HepG2 (cell line): Measurements from ENCODE around the gene CCDC17. TPM values are rescaled to one million over a fixed set of nuclear protein-coding genes. Genes with fewer than 3 reads are reported as not detected.
A peak's percentile ranks its signal among the peaks of the same experiment; 100 is the strongest.

ENCODE experiments used
- HNRNPL ChIP-seq: fragments of 200-400 bp; formaldehyde crosslinking; IDR thresholded peaks from 2 replicates; pipeline ENCODE4 v1.6.1; 2017; ENCODE audit warnings: mild to moderate bottlenecking, low read depth, low read length
- KDM6A ChIP-seq: IDR thresholded peaks from 2 replicates; pipeline ENCODE4 v1.6.1; 2016; ENCODE audit warnings: low read depth
- NR2C2 ChIP-seq: sonication (generic); formaldehyde crosslinking; IDR thresholded peaks from 2 replicates; pipeline ENCODE4 v1.4.0; 2020; ENCODE audit warnings: missing genetic modification reagents, mild to moderate bottlenecking, moderate library complexity, borderline replicate concordance
- NR2F6 ChIP-seq, 2 experiments: IDR thresholded peaks; 2 replicates each; pipeline ENCODE4 v1.6.1; 2016; ENCODE audit warnings: antibody characterized with exemption in 1 of 2, mild to moderate bottlenecking in 1 of 2
- RCOR2 ChIP-seq: IDR thresholded peaks from 2 replicates; pipeline ENCODE4 v1.6.1; 2016; ENCODE audit warnings: missing biosample characterization, missing genetic modification reagents
- SALL1 ChIP-seq: sonication (generic); formaldehyde crosslinking; IDR thresholded peaks from 2 replicates; pipeline ENCODE4 v1.8.0; 2022; ENCODE audit warnings: mild to moderate bottlenecking, missing genetic modification reagents
- TBX2 ChIP-seq: sonication (generic); formaldehyde crosslinking; IDR thresholded peaks from 2 replicates; pipeline ENCODE4 v1.5.0; 2020; ENCODE audit warnings: missing genetic modification reagents, mild to moderate bottlenecking, borderline replicate concordance
- TBX3 ChIP-seq: fragments of 450-650 bp; IDR thresholded peaks from 2 replicates; pipeline ENCODE4 v1.6.1; 2017; ENCODE audit warnings: antibody characterized with exemption, mild to moderate bottlenecking, inconsistent platforms, borderline replicate concordance
- ZNF136 ChIP-seq: sonication (generic); formaldehyde crosslinking; IDR thresholded peaks from 2 replicates; pipeline ENCODE4 v1.8.1; 2022; ENCODE audit warnings: low read depth, mild to moderate bottlenecking, moderate library complexity, missing genetic modification reagents
- ZNF367 ChIP-seq: sonication (generic); formaldehyde crosslinking; IDR thresholded peaks from 2 replicates; pipeline ENCODE4 v1.4.0; 2020; ENCODE audit warnings: missing genetic modification reagents, borderline replicate concordance
- ZNF431 ChIP-seq: sonication (generic); formaldehyde crosslinking; IDR thresholded peaks from 2 replicates; pipeline ENCODE4 v1.9.0; 2022; ENCODE audit warnings: missing genetic modification reagents, low read depth, mild to moderate bottlenecking, borderline replicate concordance
- ZSCAN9 ChIP-seq: IDR thresholded peaks from 2 replicates; pipeline ENCODE4 v1.6.1; 2016; ENCODE audit warnings: borderline replicate concordance
- polyA plus RNA-seq, 8 experiments: library from polyadenylated mRNA; depleted of rRNA in 3 of 8; stranded (reverse) in 7 of 8; unstranded in 1 of 8; fragments of >200 nt; fragmentation: Illumina TruSeq in 4 of 8; extraction: Trizol in 4 of 8; gene quantifications; 2 replicates each; pipeline versions ENCODE4 v1.2.1 to v1.2.3, GENCODE V29; 2011 to 2016; ENCODE audit warnings: low read depth in 4 of 8, missing spikeins in 1 of 8, mixed read lengths in 1 of 8; ENCODE audit not compliant: insufficient read depth in 1 of 8
- total RNA-seq, 5 experiments: library from RNA; depleted of rRNA; stranded (reverse); fragments of >200 nt; fragmentation: Illumina TruSeq; extraction: Trizol; gene quantifications; 2 replicates each; pipeline ENCODE4 v1.2.3, GENCODE V29; 2016; ENCODE audit warnings: low read depth in 1 of 5
- TF ChIP-seq, protein P1 (sequence below): sonication (generic); formaldehyde crosslinking; IDR thresholded peaks from 2 replicates; pipeline ENCODE4 v1.4.0; 2020; ENCODE audit warnings: mild to moderate bottlenecking, missing genetic modification reagents
- TF ChIP-seq, protein P2 (sequence below): conservative IDR thresholded peaks from 2 replicates; pipeline ENCODE4 v1.6.1; 2018; ENCODE audit warnings: missing genetic modification reagents
- TF ChIP-seq, protein P3 (sequence below): sonication (generic); formaldehyde crosslinking; IDR thresholded peaks from 2 replicates; pipeline ENCODE4 v1.5.0; 2020; ENCODE audit warnings: missing genetic modification reagents
- TF ChIP-seq, protein P4 (sequence below), 2 experiments: sonication (generic) in 1 of 2; formaldehyde crosslinking in 1 of 2; IDR thresholded peaks; 2 replicates each; pipeline versions ENCODE4 v1.4.0 to v1.6.1; 2016 to 2020; ENCODE audit warnings: borderline replicate concordance in 1 of 2, low read depth in 1 of 2, mild to moderate bottlenecking in 1 of 2, missing genetic modification reagents in 1 of 2

Gene CCDC17
- total and polyA plus RNA-seq, 2 of the 13 experiments (the other 11 are each of a cell fraction or from before 2014, with no cell fraction given) = 1.5 to 3.3 TPM

DNA sequence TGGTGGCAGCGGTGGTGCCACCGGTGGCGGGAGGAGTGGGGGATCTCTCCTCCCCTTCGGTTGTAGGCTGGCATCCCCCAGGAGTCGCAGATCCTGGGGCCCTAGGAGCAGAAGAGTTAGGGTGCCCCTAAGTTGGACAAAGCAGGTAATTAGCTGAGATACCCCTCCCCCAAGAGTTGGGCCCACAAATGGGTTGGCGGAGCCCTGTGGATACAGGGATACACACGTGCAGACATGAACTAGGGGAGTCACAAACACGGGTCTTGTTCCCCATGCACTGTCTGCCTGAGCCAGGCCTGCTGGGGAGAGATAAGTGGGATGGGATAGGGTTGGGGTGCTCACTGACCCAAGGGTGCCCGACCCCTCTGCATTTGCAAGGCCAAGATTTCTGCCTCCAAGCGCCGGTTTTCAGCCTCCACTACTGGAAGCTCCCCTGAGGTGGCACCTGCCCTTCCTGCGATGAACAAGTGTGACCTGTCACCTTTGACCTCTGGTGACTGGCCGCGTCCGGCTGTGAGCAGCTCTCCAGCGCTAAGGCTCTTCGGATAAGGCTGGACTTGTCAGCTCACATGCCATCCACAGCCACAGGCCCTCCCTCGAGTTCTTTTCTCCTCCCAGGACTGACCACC is 1.8 kb downstream of the CCDC17 start (continued):
- TF ChIP-seq, protein P1, sequence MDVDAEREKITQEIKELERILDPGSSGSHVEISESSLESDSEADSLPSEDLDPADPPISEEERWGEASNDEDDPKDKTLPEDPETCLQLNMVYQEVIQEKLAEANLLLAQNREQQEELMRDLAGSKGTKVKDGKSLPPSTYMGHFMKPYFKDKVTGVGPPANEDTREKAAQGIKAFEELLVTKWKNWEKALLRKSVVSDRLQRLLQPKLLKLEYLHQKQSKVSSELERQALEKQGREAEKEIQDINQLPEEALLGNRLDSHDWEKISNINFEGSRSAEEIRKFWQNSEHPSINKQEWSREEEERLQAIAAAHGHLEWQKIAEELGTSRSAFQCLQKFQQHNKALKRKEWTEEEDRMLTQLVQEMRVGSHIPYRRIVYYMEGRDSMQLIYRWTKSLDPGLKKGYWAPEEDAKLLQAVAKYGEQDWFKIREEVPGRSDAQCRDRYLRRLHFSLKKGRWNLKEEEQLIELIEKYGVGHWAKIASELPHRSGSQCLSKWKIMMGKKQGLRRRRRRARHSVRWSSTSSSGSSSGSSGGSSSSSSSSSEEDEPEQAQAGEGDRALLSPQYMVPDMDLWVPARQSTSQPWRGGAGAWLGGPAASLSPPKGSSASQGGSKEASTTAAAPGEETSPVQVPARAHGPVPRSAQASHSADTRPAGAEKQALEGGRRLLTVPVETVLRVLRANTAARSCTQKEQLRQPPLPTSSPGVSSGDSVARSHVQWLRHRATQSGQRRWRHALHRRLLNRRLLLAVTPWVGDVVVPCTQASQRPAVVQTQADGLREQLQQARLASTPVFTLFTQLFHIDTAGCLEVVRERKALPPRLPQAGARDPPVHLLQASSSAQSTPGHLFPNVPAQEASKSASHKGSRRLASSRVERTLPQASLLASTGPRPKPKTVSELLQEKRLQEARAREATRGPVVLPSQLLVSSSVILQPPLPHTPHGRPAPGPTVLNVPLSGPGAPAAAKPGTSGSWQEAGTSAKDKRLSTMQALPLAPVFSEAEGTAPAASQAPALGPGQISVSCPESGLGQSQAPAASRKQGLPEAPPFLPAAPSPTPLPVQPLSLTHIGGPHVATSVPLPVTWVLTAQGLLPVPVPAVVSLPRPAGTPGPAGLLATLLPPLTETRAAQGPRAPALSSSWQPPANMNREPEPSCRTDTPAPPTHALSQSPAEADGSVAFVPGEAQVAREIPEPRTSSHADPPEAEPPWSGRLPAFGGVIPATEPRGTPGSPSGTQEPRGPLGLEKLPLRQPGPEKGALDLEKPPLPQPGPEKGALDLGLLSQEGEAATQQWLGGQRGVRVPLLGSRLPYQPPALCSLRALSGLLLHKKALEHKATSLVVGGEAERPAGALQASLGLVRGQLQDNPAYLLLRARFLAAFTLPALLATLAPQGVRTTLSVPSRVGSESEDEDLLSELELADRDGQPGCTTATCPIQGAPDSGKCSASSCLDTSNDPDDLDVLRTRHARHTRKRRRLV (CRISPR knock-in tag) = no peak
- TF ChIP-seq TBX2 (CRISPR knock-in tag) (no peak), ZNF136 (CRISPR knock-in tag) (no peak), TBX3 (no peak), NR2F6 (IDR thresholded peaks at IDR 0.05) (peak; percentile 59), NR2F6 (CRISPR knock-in tag; IDR thresholded peaks at IDR 0.05) (peak; percentile 46; the same call in 1 of the 2 replicates), RCOR2 (CRISPR knock-in tag) (no peak), KDM6A (CRISPR knock-in tag) (no peak), ZSCAN9 (CRISPR knock-in tag) (no peak), NR2C2 (peak; percentile 60; the same call in 1 of the 2 replicates), ZNF367 (CRISPR knock-in tag) (no peak), SALL1 (no peak), ZNF431 (CRISPR knock-in tag) (no peak), HNRNPL (0 out of 2 replicates have a peak, but pooled peaks have one; percentile 22)
- TF ChIP-seq, protein P2, sequence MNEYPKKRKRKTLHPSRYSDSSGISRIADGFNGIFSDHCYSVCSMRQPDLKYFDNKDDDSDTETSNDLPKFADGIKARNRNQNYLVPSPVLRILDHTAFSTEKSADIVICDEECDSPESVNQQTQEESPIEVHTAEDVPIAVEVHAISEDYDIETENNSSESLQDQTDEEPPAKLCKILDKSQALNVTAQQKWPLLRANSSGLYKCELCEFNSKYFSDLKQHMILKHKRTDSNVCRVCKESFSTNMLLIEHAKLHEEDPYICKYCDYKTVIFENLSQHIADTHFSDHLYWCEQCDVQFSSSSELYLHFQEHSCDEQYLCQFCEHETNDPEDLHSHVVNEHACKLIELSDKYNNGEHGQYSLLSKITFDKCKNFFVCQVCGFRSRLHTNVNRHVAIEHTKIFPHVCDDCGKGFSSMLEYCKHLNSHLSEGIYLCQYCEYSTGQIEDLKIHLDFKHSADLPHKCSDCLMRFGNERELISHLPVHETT (CRISPR knock-in tag) = no peak
- TF ChIP-seq, protein P3, sequence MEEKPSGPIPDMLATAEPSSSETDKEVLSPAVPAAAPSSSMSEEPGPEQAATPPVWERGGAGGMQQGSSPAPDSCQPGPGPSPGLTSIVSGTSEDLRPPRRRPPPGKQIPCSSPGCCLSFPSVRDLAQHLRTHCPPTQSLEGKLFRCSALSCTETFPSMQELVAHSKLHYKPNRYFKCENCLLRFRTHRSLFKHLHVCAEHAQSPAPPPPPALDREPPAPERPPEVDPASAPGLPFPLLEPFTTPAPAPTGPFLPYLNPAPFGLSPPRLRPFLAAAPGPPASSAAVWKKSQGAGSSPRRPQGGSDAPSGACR (CRISPR knock-in tag) = no peak
- TF ChIP-seq, protein P4, sequence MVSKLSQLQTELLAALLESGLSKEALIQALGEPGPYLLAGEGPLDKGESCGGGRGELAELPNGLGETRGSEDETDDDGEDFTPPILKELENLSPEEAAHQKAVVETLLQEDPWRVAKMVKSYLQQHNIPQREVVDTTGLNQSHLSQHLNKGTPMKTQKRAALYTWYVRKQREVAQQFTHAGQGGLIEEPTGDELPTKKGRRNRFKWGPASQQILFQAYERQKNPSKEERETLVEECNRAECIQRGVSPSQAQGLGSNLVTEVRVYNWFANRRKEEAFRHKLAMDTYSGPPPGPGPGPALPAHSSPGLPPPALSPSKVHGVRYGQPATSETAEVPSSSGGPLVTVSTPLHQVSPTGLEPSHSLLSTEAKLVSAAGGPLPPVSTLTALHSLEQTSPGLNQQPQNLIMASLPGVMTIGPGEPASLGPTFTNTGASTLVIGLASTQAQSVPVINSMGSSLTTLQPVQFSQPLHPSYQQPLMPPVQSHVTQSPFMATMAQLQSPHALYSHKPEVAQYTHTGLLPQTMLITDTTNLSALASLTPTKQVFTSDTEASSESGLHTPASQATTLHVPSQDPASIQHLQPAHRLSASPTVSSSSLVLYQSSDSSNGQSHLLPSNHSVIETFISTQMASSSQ (IDR thresholded peaks at IDR 0.05; ENCODE audit: low read depth) = no peak
- TF ChIP-seq, protein P4 (CRISPR knock-in tag; IDR thresholded peaks at IDR 0.05; ENCODE audit: borderline replicate concordance) = no peak
